ENCODE results near the gene PPIL4.
A peak's percentile ranks its signal among the peaks of the same experiment; 100 is the strongest.

The PPIL4 gene, protein sequence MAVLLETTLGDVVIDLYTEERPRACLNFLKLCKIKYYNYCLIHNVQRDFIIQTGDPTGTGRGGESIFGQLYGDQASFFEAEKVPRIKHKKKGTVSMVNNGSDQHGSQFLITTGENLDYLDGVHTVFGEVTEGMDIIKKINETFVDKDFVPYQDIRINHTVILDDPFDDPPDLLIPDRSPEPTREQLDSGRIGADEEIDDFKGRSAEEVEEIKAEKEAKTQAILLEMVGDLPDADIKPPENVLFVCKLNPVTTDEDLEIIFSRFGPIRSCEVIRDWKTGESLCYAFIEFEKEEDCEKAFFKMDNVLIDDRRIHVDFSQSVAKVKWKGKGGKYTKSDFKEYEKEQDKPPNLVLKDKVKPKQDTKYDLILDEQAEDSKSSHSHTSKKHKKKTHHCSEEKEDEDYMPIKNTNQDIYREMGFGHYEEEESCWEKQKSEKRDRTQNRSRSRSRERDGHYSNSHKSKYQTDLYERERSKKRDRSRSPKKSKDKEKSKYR

DNA sequence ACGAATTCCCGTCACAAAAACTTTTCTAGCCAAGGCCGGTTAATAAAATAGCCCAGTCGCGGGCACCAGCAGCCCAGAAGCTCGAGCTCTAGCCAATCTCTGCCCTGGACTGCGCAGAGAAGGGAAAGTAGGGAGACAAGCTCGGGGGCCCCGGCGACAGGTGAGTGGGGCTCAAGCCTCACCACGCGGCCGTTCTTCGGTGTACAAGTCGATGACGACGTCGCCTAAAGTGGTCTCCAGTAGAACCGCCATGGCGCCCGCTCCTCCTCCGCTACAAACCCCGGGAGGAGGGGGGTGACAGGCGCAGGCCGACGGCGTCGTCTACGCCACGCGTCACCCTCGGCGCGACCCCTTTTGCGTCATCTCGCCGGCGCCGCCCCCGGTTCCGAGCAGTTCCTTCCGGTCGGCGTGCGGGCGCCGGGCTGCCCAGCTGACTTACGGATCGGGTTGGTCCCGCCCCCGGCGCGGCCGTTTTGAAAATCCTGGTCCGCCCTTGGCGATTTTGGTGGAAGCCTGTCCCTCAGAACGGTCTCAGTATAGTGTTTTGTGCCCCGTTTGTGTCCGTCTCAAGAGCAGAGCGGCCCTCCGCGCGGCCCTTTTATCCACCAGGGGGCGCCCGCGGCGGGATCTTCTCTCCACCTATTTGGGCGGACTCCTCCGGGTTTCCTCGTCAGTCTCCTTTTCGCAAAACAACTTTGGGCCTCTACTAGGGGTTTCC lies at the start of gene PPIL4:
Gene PPIL4 (minus strand): TSS at position 290 of the 718 bp plus-strand sequence. CDS start 38 bp downstream, at position 252.
- TF ChIP-seq CTCF (IDR thresholded peaks at IDR 0.05; ENCODE audit: low read depth, low read length), result peak; percentile 67
- Histone ChIP-seq H3K27me3 (ENCODE audit: insufficient read depth, low read depth, severe bottlenecking) (no peaks in the 10 kb centered on the region), H3K9me3 (ENCODE audit: severe bottlenecking) (no peaks in the 10 kb centered on the region), H3K27ac (peak within 1 kb of the TSS; percentile 91), H3K36me3 (peaks cover 8% of the 10 kb centered on the region), H3K4me3 (ENCODE audit: low read depth, low read length) (peak within 1 kb of the TSS; percentile 93)
- peak; percentile 95 for DNase-seq

DNA sequence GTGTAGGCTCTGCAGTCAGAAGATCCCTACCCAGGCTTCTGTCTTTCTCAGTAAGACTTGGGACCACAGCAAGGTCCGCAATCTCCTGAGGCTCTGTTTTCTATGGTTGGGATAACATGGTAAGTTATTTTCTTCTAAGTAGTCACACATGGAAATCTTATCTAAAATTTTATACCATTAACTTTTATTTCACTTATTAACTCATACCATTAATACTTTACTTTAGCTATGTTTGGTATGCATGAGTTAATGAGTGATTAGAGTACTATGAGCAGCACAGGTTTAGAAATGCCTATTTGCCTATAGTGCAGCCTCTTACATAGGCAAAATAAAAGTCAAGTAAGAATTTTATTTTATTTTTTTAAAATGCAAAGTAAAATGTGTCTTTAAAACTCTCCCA lies 47.6 kb upstream of the PPIL4 start:
- Histone ChIP-seq H3K36me3 (peaks cover 63% of the 10 kb centered on the region), H3K27ac (no peak overlapping the region), H3K4me3 (ENCODE audit: low read depth, low read length) (no peak overlapping the region), H3K9me3 (ENCODE audit: severe bottlenecking) (no peaks in the 10 kb centered on the region), H3K27me3 (ENCODE audit: insufficient read depth, low read depth, severe bottlenecking) (no peaks in the 10 kb centered on the region)
- DNase-seq, result no peak
- no peak for TF ChIP-seq CTCF (IDR thresholded peaks at IDR 0.05; ENCODE audit: low read depth, low read length)

DNA sequence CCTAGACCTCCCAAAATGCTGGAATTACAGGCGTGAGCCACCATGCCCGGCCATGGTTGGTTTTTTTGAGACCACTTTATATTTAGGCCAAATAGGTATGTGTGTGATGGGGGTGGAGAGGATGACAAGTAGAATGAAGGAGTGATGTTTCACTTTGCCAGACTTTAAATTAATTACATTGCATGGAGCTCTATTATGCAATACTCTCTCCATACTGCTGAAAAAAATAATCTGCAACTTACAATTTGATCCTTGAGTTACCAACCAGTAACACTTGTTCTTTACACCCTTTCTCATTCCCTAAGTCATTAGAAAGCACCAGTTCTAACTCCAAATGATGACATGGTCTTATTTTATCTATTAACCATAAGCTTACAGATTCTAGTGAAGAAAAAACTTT lies 47.1 kb upstream of the PPIL4 start:
- H3K9me3 ChIP-seq (ENCODE audit: severe bottlenecking), result no peaks in the 10 kb centered on the region
- H3K36me3 ChIP-seq, result peaks cover 61% of the 10 kb centered on the region
- TF ChIP-seq CTCF (IDR thresholded peaks at IDR 0.05; ENCODE audit: low read depth, low read length), result no peak

GRCh38 chr6:149586149-149586548 lies 40.3 kb upstream of the PPIL4 start:
- DNase-seq, result no peak
- H3K36me3 ChIP-seq, result peaks cover 48% of the 10 kb centered on the region

More for the DNA sequence above, 47.1 kb upstream of the PPIL4 start:
- no peak for DNase-seq
- no peak overlapping the region for H3K27ac ChIP-seq
- H3K4me3 ChIP-seq (ENCODE audit: low read depth, low read length), result no peak overlapping the region
- no peaks in the 10 kb centered on the region for H3K27me3 ChIP-seq (ENCODE audit: insufficient read depth, low read depth, severe bottlenecking)

GRCh38 chr6:149581349-149581748 lies 35.5 kb upstream of the PPIL4 start:
- DNase-seq, result no peak
- Histone ChIP-seq H3K27me3 (ENCODE audit: insufficient read depth, low read depth, severe bottlenecking) (no peaks in the 10 kb centered on the region), H3K36me3 (peaks cover 34% of the 10 kb centered on the region), H3K9me3 (ENCODE audit: severe bottlenecking) (no peaks in the 10 kb centered on the region), H3K27ac (no peak overlapping the region), H3K4me3 (ENCODE audit: low read depth, low read length) (no peak overlapping the region)
- TF ChIP-seq CTCF (IDR thresholded peaks at IDR 0.05; ENCODE audit: low read depth, low read length), result no peak

More at GRCh38 chr6:149586149-149586548, 40.3 kb upstream of the PPIL4 start:
- Histone ChIP-seq H3K4me3 (ENCODE audit: low read depth, low read length) (no peak overlapping the region), H3K27me3 (ENCODE audit: insufficient read depth, low read depth, severe bottlenecking) (no peaks in the 10 kb centered on the region), H3K9me3 (ENCODE audit: severe bottlenecking) (no peaks in the 10 kb centered on the region), H3K27ac (no peak overlapping the region)
- no peak for TF ChIP-seq CTCF (IDR thresholded peaks at IDR 0.05; ENCODE audit: low read depth, low read length)

Data from WERI-Rb-1 (cell line).